Stimulated activated CD8-positive, alpha-beta memory T cell treated with anti-CD3 and anti-CD28 coated beads, Interleukin-7, amount 100 ng/mL, for 4 hours (primary cell): Measurements from ENCODE around the gene MGLL.

Experiments
- DNase-seq, 2 donors: peaks; one replicate each; pipeline ENCODE4 v3.0.0-alpha.2; 2020; ENCODE audit warnings: low read depth in 2 of 2

The MGLL gene

DNA sequence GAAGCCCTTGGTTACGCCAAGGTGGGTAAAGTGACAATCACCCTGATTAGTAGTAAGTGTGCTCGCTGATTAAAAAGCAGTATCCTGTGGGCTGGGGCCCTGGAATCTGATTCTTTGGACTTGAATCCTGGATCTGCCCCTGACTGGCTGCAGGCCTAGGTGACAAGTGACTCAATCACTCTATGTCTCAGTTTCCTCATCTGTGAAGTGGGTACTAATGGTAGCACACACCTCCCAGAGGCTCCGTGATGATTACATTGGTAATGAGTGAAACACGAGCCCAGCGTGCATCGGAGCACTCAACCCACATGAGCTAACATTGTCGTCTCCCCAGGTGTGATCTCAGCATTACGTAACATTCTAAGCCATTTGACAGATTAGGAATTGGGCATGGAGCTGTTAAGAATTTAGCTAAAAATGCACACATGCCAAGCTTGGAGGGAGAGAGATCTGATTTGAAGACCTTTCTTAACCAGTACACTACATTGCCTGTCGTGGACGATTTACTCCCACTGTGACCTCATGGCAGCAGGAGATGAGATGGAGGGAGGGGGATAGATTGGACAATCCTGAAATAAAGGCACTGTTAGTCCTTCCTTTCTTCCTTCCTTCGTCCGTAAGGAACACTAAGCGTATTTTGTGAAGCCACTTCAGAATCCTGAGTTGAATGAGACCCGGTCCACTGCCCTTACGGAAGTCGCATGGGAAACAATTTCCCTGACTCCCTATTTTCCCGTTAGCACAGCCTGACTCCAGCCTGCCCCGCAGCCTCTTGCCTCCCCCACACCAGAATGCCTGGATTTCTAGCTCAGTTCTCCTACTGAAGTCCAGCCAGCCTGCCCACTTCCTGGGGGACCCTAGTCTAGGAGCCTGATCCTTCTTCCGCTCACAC is 32.1 kb downstream of the MGLL start:
- no peak for DNase-seq

DNA sequence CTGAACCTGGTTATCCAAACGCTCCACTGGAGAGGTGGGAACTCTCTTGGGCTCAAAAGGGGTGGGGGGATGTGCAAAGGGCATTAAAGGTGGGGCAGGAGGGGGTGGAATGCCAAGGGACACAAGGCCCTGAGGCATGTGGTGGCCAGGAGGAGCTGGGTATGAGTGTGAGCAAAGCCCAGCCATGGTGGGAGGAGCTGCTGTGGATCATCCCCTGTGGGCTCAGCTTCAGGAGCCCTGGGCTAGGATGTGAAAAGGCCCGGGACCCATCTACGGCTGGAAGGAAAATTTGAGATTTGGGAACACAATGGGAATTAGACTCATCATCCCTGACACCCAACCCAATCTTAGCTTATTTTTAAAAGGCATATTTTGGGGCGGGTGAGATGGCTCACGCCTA is 33.3 kb downstream of the MGLL start:
- DNase-seq: no peak

DNA sequence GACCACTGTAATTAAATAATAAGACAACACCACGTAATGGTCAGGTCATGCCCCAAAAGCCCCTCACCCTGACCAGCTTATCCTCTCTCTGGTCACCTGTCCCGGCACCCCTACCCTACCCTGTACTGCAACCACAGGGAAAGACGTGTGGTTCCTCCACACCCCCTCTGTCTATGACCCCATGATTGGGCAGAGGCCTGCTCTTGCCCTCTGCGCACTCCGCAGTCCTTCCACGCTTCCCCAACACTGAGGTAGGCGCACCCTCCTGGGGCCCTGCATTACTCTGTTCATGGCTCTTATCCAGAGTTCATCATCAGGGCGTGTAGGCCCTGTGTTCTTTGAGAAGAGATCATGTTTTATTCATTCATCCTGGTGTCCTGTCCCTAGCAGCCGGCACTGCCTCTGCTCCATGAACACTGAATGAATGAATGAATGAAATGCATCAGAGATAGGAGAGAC is 33.8 kb downstream of the MGLL start:
- no peak for DNase-seq

DNA sequence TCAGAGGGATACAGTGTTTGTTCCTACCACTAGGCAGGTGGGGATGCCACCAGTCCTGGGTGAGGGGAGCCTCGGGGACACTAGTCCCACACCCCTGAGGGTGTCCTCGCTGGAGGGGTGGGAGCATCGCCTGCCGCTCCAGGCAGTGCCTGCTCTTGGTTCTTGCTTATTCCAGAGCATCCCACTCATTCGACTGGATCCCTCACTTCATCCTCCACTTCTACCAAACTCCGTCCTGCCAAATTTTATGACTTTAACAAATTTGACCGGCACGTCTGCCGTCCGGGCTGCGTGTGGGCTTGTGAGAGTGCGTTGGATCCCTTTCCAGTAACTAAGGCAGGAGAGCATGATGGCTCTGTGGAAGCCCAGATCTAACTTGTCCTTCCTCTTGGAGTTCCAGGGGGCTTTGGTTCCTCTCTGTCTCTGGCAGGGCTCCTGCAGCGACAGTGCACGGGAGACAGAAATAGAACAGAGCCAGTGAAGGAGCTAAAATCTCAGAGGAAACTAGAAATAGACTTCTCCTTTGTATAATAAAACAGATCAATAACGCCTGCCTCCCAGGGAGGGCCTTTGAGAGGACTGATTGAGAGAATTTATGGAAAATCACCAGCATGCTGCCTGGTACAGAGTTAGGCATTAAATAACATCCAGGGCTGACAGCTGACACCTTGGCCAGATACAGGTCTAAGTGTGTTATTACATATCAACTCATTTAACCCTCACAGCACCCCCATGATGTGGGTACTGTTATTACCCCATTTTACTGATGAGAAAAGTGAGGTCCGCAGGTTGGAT is 34.5 kb downstream of the MGLL start:
- no peak for DNase-seq

DNA sequence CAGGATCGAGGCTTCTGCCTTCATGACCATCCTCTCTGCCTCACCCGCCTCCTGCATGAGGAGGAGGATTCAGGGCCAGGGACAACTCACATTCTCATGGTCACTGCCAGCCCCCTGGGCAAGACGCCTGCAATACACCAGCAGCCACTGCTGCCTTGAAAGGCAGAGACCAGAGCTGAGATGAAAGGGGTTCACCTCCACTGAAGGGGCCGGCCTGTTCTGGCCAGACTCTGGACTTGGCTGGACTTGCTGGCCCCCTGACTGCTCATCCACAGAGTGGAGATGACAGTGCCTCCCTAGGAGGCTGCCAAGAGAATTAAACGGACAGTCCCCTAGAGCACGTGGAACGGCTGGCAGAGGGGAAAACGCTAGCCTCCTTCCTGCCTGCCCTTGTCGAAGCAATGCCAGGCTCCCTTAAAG is 35.2 kb downstream of the MGLL start:
- no peak for DNase-seq

DNA sequence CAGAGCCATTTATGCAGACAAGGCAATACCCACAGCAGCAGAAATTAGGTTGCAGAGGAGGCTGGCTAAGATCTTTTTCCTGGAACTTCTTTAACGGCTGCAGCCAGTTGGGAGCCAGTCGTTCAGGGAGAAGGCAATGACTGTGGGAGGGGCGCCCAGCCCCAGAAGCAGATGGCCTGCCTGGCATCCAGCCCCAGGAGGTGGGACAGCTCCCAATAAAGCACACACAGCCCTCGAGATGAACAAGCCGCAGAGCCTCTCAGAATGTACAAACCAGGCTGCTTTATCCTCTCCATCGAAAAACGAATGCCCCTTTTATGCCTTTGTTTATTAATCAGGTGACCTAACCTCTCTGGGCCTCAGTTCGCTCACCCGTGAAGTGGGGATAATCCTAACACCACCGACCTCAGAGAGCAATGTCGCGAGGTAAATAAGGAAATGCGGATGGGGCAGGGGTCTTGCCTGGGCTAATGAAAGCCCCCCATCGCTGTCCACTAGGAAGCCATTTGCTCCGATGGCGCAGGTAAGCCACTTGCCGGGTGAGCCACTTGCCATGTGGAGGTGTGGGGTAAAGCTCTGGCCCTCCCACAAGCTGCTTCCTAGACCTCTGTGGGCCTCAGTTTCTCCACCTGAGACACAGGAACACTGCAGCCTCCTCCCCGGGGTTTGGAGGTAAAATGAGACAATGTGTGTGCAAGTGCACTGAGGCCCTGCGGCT is 35.8 kb downstream of the MGLL start:
- DNase-seq: no peak

DNA sequence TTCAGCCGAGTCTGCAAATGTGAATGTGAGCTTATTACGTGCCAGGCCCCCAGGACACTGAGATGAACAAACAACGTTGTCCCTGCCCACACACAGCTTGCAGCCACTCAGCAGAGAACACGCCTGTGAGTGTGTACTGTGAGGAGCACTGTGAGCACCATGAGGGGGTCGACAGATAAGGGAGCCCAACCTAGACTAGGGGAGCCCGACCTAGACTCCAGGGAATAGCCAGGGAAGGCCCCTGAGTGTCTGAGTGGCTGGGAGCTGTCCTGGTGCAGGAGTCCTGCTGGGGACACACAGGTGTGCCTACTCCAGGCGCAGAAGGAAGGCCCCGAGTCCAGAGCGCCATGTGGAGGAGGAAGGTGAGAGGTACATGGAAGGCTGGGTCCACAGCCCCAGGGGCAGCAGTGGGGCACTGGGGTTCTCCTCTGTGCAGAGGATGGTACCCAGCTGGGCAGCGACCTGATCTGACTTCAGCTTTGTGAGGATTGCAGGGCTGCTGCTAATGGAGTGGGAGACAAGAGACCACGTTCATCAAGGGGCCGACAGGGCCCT is 36.5 kb downstream of the MGLL start:
- no peak for DNase-seq

DNA sequence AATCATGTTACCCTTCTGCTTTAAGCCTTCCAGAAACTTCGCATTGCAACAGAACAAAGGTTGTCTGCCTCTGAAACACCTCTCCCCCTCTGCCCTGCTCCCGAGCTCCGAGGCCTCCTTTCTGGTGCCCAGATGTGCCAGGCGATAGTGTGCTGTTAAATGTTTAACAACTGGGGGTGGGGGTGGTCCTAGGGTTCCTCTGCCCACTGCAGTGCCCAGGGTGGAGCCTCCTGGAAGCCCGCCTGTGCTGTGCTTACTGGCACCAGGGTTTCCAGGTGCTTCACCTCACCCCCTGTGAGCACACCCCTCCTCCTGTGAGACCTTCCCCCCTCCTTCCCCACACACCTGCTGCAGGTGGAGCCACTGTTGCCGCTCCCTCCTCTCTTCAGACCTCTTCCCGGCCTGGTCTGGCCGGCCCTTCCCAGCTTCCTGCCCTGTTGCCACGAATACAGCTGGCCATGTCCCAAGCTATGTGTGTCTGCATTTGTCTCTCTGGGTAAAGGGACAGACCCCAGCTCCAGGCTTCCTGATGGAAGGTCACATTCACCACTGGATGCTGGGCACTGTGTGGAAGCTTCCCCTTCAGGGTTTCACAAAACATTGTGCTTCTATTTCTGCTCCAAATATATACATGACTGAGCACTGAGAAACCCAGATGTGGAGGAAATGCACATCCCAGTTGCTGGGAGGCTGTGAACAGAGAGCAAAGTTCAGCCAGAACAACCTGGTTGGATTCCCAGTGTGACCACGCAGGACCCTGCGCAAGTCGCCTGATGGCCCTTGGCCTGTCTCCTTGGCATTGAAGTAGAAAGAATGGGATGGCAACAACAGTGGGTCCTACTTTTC is 37.2 kb downstream of the MGLL start:
- DNase-seq: no peak

DNA sequence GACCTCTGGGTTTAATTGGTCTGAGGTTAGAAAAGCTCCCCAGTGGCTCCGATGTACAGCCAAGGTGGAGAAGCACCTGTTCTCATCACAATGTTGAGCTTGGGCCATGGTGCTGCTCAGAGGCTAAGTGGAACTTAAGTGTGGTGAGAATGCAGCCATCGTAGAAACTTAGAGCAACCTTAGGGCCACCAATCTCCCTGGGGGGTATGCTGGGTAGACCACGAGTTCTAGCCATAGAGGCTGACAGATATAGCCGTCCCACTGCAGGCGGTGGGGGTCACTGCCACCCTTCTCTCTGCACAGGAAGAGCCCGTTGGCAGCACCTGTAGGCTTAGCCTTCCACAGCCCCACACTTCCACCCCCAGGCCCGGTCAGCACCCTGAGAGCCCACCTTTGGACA is 38.0 kb downstream of the MGLL start:
- DNase-seq: no peak

DNA sequence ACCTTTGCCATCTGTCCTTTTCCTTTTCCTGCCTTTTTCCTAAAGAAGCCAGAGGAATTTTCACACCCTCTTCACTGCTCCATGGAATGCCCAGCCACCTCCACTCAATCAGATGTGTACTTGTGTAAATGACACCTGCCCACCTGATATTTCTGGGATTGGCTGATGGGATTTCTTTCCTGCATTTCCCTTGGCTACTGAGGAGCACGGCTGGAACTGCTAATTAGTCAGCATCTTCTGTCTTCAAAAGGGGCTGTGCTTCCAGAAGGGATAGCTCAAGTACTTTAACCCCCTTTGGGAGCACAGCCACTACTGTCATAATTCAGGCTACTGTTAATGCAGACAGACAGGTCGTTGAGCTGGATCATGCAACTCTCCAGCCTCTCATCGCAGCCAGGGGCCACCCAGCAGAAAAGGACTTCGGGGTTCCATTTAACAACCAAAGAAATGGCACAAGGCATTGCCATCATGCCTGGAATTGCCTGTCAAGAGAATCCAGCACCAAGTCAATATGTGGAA is 38.6 kb downstream of the MGLL start:
- no peak for DNase-seq

DNA sequence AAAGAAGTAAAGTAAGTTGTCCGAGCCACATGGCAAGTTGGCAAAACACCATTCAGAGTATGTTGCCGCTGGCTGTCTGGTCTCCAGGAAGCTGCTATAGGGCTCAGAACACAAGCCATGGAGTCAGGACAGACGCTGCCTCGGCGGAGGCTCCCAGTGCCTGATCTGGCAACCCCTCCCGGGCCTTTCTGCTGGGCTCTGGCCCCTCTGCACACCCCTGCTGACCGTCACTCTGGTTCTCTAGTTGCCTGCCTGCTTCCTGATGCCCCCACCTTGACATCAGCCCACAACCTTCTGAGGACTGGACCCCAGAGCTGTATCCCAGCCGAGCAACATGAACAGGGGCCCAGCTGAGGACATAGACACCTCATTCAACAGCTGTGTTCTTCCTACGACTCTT is 39.1 kb downstream of the MGLL start:
- DNase-seq: no peak

DNA sequence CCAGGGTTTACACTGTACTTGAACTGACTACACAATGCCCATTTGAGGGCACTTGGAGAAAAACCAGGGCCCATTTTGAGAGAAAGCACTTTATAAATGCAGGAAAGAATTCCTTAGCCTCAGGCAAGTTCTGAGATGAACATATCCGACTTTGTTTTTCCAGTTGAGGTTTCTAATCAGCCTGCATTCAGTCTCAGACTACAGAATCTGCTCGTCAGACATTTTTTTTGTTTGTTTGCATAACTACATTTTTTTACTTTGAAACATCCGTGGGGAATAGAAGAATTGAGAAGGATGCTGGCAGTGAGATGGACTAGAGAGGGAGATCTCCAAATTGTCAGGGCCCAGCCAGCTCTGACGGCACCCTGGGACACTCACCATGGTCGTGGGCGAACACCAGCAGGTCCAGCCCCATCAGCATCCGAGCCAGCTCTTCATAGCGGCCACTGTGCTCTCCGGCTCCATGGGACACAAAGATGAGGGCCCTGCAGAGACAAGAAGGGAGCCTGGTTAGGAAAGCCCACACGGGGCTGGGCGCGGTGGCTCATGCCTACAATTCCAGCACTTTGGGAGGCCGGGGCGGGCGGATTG is 40.8 kb downstream of the MGLL start:
- no peak for DNase-seq

DNA sequence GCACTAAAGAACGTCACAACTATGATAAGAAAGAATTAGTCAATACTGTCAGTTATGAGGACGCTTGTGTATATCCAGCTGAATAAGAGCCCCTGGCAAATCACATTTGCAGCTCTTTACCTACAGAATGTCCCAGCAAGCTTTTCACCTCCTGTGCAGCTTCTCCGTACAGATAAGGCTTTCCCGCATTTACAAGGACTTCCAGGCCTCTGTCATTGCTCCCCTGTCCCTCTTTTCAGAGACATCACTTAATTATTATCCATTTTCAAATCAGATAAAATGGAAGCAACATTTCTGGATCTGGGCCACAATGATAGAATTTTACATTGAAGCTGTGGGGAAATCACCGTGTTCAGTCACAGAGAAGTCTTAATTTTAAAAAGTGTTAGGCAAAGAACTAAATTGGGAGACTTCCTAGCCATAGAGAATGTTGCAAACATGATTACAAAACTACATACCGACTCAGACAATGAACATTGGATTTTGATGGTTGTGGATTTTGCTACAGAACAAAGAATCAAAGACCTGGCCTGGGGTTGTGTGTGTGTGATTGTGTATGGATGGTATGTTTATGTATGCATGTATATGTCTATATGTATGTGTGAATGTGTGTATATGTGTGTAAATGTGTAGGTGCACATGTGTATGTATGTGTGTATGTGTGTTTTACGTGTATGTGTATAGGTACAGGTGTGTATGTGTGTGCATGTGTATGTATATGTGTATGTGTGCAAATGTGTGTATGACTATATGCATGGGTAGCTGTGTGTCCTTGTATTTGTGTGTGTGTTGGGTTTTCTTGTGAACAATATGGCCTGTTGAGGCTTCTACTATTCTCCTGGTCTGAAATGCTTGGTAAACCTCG is 41.5 kb downstream of the MGLL start:
- DNase-seq: no peak

DNA sequence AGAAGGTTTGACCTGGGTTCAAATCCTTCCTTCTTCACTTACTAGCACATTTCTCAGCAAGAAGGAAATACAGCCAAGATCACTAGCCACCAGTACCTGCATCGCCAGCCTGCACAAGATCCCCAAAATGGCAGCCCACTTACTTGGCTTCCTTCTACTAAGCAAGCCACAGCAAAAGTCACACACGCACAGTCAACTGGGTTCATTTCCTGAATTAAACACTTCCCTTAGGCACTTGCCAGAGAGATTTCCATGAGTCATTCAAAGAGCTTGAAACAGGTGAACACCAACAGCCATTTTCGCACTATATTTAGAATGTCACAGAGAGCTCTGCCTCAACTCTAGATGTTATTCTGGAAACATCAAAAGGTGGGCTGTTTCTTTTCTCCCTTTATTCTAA is 42.6 kb downstream of the MGLL start:
- DNase-seq: no peak

DNA sequence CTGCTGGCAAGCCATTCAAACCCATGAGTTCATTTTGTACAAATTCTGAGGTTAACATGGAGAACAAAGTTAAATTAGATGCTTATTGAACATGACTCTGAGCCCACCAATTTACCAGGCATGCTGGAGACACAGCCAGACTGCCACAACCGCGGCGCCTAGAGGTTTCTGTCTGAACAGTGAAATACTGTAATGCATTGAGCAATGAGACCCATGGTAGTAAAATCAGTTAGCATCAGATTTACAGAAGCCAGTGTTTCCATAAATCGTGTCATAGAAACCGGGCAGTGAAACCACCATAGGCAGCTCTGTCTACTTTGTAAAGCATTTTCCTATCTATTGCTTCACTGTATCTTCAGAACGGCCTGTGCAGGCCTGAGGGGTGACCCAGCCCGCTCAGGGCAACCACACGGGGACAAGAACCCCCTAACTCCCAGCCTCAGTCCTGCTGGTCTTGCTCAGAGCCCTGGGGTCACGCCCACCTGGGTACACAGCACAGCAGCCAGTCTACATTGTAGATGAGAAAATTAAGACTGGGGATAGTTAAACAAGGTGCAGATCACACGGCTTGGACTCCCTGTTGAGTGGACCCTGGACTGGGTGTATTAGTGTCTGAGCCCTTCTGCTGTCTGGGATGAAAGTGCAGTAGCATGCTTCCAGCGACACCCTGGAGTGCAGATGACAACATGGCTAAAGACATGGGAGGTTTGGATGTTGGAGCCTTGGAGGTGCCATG is 44.2 kb downstream of the MGLL start:
- DNase-seq: no peak

DNA sequence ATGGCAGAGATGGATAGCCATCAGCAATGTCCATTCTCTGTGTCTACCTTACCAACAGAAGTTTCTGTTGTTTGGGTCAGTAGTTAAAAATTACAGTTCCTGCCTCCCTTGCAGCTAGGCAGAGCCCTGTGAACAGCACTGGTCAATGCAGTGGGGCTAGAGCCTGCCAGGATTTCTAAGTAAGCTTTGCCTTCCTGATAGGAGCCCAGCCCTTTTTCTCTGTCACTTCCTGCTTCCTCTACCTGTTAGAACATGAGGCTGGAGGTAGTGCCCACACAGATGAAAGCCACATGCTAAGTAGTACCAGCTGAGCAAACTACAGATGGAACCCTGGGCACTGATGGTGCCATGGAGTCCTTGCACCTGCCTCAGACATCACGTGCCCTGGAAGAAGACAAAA is 45.0 kb downstream of the MGLL start:
- no peak for DNase-seq

DNA sequence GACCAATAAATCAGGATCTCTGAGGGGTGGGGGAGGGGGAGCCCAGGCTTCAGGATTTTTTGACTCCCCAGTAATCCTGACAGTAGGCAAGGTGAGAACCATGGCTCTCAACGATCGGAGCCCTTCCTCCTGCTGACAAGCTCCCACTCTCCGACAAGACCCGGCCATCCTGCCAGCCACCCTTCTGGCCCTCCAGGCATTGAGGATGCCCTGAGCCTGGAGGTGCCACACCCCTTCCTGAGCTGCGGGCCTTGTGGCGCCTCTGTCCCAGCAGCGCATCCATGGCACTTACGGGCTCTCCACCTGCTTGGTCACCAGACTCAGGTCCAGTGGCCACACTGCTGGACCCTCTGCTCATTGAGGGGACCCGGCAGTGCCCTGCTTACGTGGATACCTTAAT is 46.0 kb downstream of the MGLL start:
- DNase-seq: no peak

DNA sequence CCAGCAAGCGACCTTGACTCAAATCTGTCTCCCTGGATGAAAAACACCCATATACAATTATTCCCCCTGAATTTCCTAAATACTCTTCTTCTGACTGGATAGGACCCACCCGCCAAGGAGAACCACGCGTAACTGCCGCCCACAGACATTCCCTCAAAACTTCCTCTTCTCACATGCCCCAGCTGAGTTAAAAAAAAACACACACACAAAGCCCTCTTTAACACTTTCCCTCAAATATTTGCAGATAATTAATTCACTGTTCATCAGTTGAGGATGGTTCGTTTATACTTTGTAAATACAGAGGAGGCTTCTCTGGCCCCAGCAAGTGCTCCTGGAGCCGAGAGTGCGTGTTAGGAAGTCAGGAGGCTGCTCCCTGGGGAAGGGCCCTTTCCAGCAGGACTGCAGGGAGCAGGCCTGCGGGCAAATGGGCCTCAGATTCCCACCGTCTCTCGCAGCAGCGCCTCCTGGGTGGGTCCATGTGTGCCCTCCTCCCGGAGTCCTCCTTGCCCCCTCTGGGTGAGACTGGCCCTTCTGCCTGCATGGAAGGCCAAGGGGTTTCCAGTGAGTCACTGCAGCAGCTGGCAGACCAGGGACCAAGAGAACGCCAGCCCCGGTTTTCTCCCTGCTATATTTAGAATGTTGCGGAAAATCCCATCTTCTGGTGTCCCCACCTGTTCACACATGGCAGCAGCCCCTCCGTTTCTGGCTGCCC is 46.8 kb downstream of the MGLL start:
- DNase-seq: no peak
